Measurements from ENCODE around the gene ARMC8. TPM values are rescaled to one million over a fixed set of nuclear protein-coding genes. Genes with fewer than 3 reads are reported as not detected.

Gene ARMC8
- total RNA-seq, 1 donor from 2014 or later, result 80.3 TPM

- peaks cover 16% of the 10 kb centered on the region for H3K4me1 ChIP-seq
- H3K27ac ChIP-seq, result no peak overlapping the region
- H3K4me3 ChIP-seq, result no peak overlapping the region
- H3K27me3 ChIP-seq, result no peaks in the 10 kb centered on the region
- DNase-seq (ENCODE audit: low spot score), result no peak
- no peak overlapping the region for H3K4me3 Mint-ChIP-seq
- H2AFZ ChIP-seq (replicated peaks), result no peak overlapping the region
- H3K9ac ChIP-seq, result no peak overlapping the region
- peaks cover 4% of the 10 kb centered on the region for H3K4me1 Mint-ChIP-seq
- H3K27ac Mint-ChIP-seq, result no peak overlapping the region
- H3F3A ChIP-seq (ENCODE audit: low read depth), result peaks cover 9% of the 10 kb centered on the region
- TF ChIP-seq EZH2phosphoT487 (IDR thresholded peaks at IDR 0.05) (no peak), EZH2 (IDR thresholded peaks at IDR 0.05) (no peak)
- TF ChIP-seq, protein P1, sequence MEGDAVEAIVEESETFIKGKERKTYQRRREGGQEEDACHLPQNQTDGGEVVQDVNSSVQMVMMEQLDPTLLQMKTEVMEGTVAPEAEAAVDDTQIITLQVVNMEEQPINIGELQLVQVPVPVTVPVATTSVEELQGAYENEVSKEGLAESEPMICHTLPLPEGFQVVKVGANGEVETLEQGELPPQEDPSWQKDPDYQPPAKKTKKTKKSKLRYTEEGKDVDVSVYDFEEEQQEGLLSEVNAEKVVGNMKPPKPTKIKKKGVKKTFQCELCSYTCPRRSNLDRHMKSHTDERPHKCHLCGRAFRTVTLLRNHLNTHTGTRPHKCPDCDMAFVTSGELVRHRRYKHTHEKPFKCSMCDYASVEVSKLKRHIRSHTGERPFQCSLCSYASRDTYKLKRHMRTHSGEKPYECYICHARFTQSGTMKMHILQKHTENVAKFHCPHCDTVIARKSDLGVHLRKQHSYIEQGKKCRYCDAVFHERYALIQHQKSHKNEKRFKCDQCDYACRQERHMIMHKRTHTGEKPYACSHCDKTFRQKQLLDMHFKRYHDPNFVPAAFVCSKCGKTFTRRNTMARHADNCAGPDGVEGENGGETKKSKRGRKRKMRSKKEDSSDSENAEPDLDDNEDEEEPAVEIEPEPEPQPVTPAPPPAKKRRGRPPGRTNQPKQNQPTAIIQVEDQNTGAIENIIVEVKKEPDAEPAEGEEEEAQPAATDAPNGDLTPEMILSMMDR (IDR thresholded peaks at IDR 0.05), result no peak
- H3K79me2 ChIP-seq (ENCODE audit: low read depth), result peaks cover 99% of the 10 kb centered on the region
- H3K9me3 Mint-ChIP-seq, result peaks cover 3% of the 10 kb centered on the region
- H4K20me1 ChIP-seq (ENCODE audit: low read depth), result peaks cover 98% of the 10 kb centered on the region
- no peaks in the 10 kb centered on the region for H3K27me3 Mint-ChIP-seq (ENCODE audit: insufficient read depth, low read depth)
- H3K4me2 ChIP-seq, result no peak overlapping the region
- no peaks in the 10 kb centered on the region for H3K9me3 ChIP-seq (ENCODE audit: low read depth)
- no peaks in the 10 kb centered on the region for H3K36me3 ChIP-seq
- peaks cover 27% of the 10 kb centered on the region for H3K36me3 Mint-ChIP-seq
Observed at GRCh38 chr3:138205527-138205926, 18.4 kb downstream of the ARMC8 start.

- H3K36me3 ChIP-seq, result no peaks in the 10 kb centered on the region
- DNase-seq (ENCODE audit: low spot score), result no peak
- no peak overlapping the region for H3K4me3 Mint-ChIP-seq
- no peaks in the 10 kb centered on the region for H3K27me3 Mint-ChIP-seq (ENCODE audit: insufficient read depth, low read depth)
- H3K4me3 ChIP-seq, result no peak overlapping the region
- no peak overlapping the region for H3K27ac Mint-ChIP-seq
- no peak overlapping the region for H3K4me2 ChIP-seq
- no peaks in the 10 kb centered on the region for H3K27me3 ChIP-seq
- H3K9me3 Mint-ChIP-seq, result peaks cover 3% of the 10 kb centered on the region
- H3K27ac ChIP-seq, result no peak overlapping the region
- peaks cover 98% of the 10 kb centered on the region for H4K20me1 ChIP-seq (ENCODE audit: low read depth)
- no peak overlapping the region for H2AFZ ChIP-seq (replicated peaks)
- H3F3A ChIP-seq (ENCODE audit: low read depth), result peaks cover 16% of the 10 kb centered on the region
- no peak overlapping the region for H3K9ac ChIP-seq
- H3K79me2 ChIP-seq (ENCODE audit: low read depth), result peaks cover 99% of the 10 kb centered on the region
- H3K9me3 ChIP-seq (ENCODE audit: low read depth), result no peaks in the 10 kb centered on the region
- H3K36me3 Mint-ChIP-seq, result peaks cover 28% of the 10 kb centered on the region
- peaks cover 4% of the 10 kb centered on the region for H3K4me1 Mint-ChIP-seq
- TF ChIP-seq EZH2phosphoT487 (IDR thresholded peaks at IDR 0.05) (no peak), EZH2 (IDR thresholded peaks at IDR 0.05) (no peak)
- TF ChIP-seq, protein P1 (IDR thresholded peaks at IDR 0.05), result no peak
- peaks cover 23% of the 10 kb centered on the region for H3K4me1 ChIP-seq
Observed at GRCh38 chr3:138206196-138206595, 19.1 kb downstream of the ARMC8 start.

- Histone ChIP-seq H3K4me3 (no peak overlapping the region), H3K36me3 (no peaks in the 10 kb centered on the region), H3K79me2 (ENCODE audit: low read depth) (peaks cover 98% of the 10 kb centered on the region), H3K27ac (no peak overlapping the region), H4K20me1 (ENCODE audit: low read depth) (peaks cover 91% of the 10 kb centered on the region), H3F3A (ENCODE audit: low read depth) (peaks cover 18% of the 10 kb centered on the region), H3K27me3 (no peaks in the 10 kb centered on the region), H3K9me3 (ENCODE audit: low read depth) (no peaks in the 10 kb centered on the region), H3K4me1 (peaks cover 18% of the 10 kb centered on the region), H3K9ac (no peak overlapping the region), H3K4me2 (peak overlapping the region; percentile 66), H2AFZ (replicated peaks) (no peak overlapping the region)
- TF ChIP-seq EZH2phosphoT487 (IDR thresholded peaks at IDR 0.05), result no peak
- TF ChIP-seq, protein P1 (IDR thresholded peaks at IDR 0.05), result no peak
- TF ChIP-seq EZH2 (IDR thresholded peaks at IDR 0.05), result no peak
- Mint-ChIP-seq H3K4me3 (no peak overlapping the region), H3K27ac (no peak overlapping the region), H3K9me3 (peaks cover 3% of the 10 kb centered on the region), H3K27me3 (ENCODE audit: insufficient read depth, low read depth) (no peaks in the 10 kb centered on the region), H3K4me1 (no peaks in the 10 kb centered on the region), H3K36me3 (peaks cover 35% of the 10 kb centered on the region)
- peak; percentile 43 for DNase-seq (ENCODE audit: low spot score)
Observed at GRCh38 chr3:138210528-138210927, 23.4 kb downstream of the ARMC8 start.

All from neural progenitor cell (in vitro differentiated cells).